Activated B cell treated with CpG ODN at 0.5 μM for 24 hours (primary cell): Measurements from ENCODE around the gene SWAP70. TPM values are rescaled to one million over a fixed set of nuclear protein-coding genes. Genes with fewer than 3 reads are reported as not detected.

ENCODE experiments used
- ATAC-seq: fragments of 200-7000 bp; cut with Tn5 transposase; one replicate; pipeline ENCODE4 v1.10.0; 2021; ENCODE audit warnings: low read depth, mild to moderate bottlenecking, moderate library complexity
- CTCF ChIA-PET: fragments of 350-600 bp; sonication (Branson Sonifier 250); formaldehyde crosslinking; loops from one replicate; lab custom pipeline; 2021; ENCODE audit warnings: antibody characterized with exemption; lab: Charles Lee
- POLR2A ChIA-PET: fragments of 350-600 bp; sonication (Branson Sonifier 250); formaldehyde crosslinking; loops from one replicate; lab custom pipeline; 2021; ENCODE audit warnings: antibody characterized with exemption; lab: Charles Lee
- DNase-seq: peaks from one replicate; pipeline ENCODE4 v3.0.0; 2022
- H3K27ac Mint-ChIP-seq: one replicate; pipeline ENCODE4 v1.8.0; 2020; ENCODE audit warnings: mixed read lengths
- H3K27me3 Mint-ChIP-seq: one replicate; pipeline ENCODE4 v1.8.0; 2021; ENCODE audit warnings: mixed read lengths
- H3K36me3 Mint-ChIP-seq: one replicate; pipeline ENCODE4 v1.8.0; 2021; ENCODE audit warnings: low read depth, mixed read lengths
- H3K4me1 Mint-ChIP-seq: one replicate; pipeline ENCODE4 v1.8.0; 2021; ENCODE audit warnings: mixed read lengths
- H3K4me3 Mint-ChIP-seq: one replicate; pipeline ENCODE4 v1.8.0; 2020; ENCODE audit warnings: mild to moderate bottlenecking, mixed read lengths
- H3K9me3 Mint-ChIP-seq: one replicate; pipeline ENCODE4 v1.8.0; 2020; ENCODE audit warnings: mixed read lengths
- intact Hi-C: fragments of 100-400 bp; cut with micrococcal nuclease; formaldehyde crosslinking; loops from one replicate; pipeline ENCODE4 v1.15.1; 2024
- total RNA-seq: library from RNA; stranded (reverse); gene quantifications from 2 replicates; pipeline ENCODE4 v1.2.3, GENCODE V29; 2022
- TF ChIP-seq, protein P1 (sequence below): fragments of 200-600 bp; IDR thresholded peaks from one replicate; pipeline ENCODE4 v1.8.0; 2022; ENCODE audit warnings: antibody characterized with exemption, mild to moderate bottlenecking

SWAP70 gene
- total RNA-seq, 1 donor from 2014 or later = 288 TPM

DNA sequence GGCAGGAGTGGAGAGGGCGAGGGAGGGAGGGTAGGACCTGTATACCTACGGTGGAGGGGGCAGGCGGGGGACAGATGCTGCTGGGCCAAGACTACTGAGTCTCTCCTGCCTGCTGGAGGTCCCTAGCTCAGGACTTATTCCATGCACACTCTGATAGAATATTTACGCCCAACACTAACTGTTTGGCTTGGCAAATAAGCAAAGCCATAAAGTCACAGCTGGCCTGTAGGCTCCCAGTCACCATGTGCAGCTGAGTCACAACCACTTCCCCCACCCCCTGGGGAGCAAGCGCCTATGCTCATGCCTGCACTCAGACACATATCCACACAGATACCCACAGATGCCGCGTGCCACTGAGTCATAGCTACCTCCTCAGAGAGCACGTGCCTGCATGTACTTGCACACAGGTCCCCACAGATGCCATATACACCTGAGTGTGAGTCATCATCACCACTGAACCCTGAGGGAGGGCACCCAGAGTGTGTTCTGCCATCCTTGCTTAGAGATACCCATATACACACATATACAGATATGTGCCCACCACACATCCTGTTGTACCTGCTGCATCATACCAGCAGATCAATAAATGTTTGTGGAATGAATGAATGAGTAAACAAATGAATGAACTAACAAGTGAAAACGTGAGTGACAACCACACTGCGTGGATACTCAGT, 95.8 kb downstream of the SWAP70 start:
- H3K4me1 Mint-ChIP-seq = peaks cover 76% of the 10 kb centered on the region
- TF ChIP-seq, protein P1, sequence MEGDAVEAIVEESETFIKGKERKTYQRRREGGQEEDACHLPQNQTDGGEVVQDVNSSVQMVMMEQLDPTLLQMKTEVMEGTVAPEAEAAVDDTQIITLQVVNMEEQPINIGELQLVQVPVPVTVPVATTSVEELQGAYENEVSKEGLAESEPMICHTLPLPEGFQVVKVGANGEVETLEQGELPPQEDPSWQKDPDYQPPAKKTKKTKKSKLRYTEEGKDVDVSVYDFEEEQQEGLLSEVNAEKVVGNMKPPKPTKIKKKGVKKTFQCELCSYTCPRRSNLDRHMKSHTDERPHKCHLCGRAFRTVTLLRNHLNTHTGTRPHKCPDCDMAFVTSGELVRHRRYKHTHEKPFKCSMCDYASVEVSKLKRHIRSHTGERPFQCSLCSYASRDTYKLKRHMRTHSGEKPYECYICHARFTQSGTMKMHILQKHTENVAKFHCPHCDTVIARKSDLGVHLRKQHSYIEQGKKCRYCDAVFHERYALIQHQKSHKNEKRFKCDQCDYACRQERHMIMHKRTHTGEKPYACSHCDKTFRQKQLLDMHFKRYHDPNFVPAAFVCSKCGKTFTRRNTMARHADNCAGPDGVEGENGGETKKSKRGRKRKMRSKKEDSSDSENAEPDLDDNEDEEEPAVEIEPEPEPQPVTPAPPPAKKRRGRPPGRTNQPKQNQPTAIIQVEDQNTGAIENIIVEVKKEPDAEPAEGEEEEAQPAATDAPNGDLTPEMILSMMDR = no peak
- intact Hi-C loops = loop anchor here (1.0 to 10.0 kb wide), 11 partner anchors 103 to 1075 kb away; partner anchors contain the start of genes AKIP1, AMPD3, RNF141 and RPL27A

DNA sequence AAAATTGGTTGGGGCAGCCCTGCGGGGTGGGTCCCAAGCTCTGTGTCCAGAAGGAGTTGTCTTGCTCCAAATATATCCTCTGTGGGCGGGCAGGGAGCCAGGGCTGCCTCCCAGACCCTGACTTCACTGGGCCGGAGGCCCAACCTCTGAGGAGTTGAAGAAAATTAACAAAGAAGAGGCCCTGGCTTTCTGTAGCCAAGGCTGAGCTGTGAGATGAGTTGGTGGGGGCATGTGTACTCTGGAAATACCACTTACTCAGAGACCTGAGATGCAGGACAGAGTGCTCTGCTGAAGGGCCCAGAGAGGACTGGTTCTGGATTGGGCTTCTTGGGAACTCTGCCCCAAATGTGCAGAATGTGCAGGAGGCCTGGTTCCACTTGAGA, 96.3 kb downstream of the SWAP70 start:
- no peaks in the 10 kb centered on the region for H3K9me3 Mint-ChIP-seq
- intact Hi-C loops = no loop called here
- ChIA-PET CTCF (interaction anchor here (0.8 to 4.7 kb wide), 15 partner anchors 11 to 606 kb away, joined by 3 to 76 read pairs (median 6); partner anchors contain the start of gene ADM), POLR2A (interaction anchor here (0.6 to 3.8 kb wide), 22 partner anchors 9 to 1048 kb away, joined by 3 to 37 read pairs (median 7); partner anchors contain the start of genes ADM, EIF4G2, SWAP70 and WEE1)
- no peak for DNase-seq
- peak overlapping the region; percentile 98 for H3K27ac Mint-ChIP-seq
- peaks cover 76% of the 10 kb centered on the region for H3K4me1 Mint-ChIP-seq
- ATAC-seq = no peak
- no peaks in the 10 kb centered on the region for H3K27me3 Mint-ChIP-seq
- TF ChIP-seq, protein P1 = no peak
- peaks cover 13% of the 10 kb centered on the region for H3K36me3 Mint-ChIP-seq
- H3K4me3 Mint-ChIP-seq = peak overlapping the region; percentile 87

More for the DNA sequence above, 95.8 kb downstream of the SWAP70 start:
- ChIA-PET CTCF (interaction anchor here (0.9 to 4.7 kb wide), 16 partner anchors 10 to 607 kb away, joined by 3 to 76 read pairs (median 8); partner anchors contain the start of gene ADM), POLR2A (interaction anchor here (0.6 to 3.8 kb wide), 32 partner anchors 9 to 1049 kb away, joined by 3 to 37 read pairs (median 5); partner anchors contain the start of genes ADM, EIF4G2, SWAP70 and WEE1)
- H3K9me3 Mint-ChIP-seq = no peaks in the 10 kb centered on the region
- DNase-seq (peak; percentile 82), ATAC-seq (peak; percentile 74)
- H3K36me3 Mint-ChIP-seq = peaks cover 12% of the 10 kb centered on the region
- H3K27me3 Mint-ChIP-seq = no peaks in the 10 kb centered on the region
- H3K4me3 Mint-ChIP-seq = peak overlapping the region; percentile 87
- peak overlapping the region; percentile 98 for H3K27ac Mint-ChIP-seq

- Mint-ChIP-seq H3K4me1 (peaks cover 69% of the 10 kb centered on the region), H3K36me3 (peaks cover 12% of the 10 kb centered on the region), H3K4me3 (no peak overlapping the region), H3K9me3 (no peaks in the 10 kb centered on the region), H3K27me3 (no peaks in the 10 kb centered on the region), H3K27ac (peak overlapping the region; percentile 57)
- CTCF ChIA-PET = interaction anchor here (4.7 kb wide), 1 partner anchor 210 kb away, joined by 76 read pairs; no protein-coding TSS in a partner anchor
- ATAC-seq (no peak), DNase-seq (no peak)
- intact Hi-C loops = no loop called here
- TF ChIP-seq, protein P1 = no peak
- POLR2A ChIA-PET = no interaction called here
Measured at GRCh38 chr11:9761441-9761945, 97.6 kb downstream of the SWAP70 start.

GRCh38 chr11:9762531-9762930, 98.7 kb downstream of the SWAP70 start:
- CTCF ChIA-PET = interaction anchor here (1.0 kb wide), 1 partner anchor 210 kb away, joined by 3 read pairs; no protein-coding TSS in a partner anchor
- TF ChIP-seq, protein P1 = no peak
- no peak for ATAC-seq
- no peak for DNase-seq
- intact Hi-C loops = no loop called here
- no peak overlapping the region for H3K27ac Mint-ChIP-seq
- H3K9me3 Mint-ChIP-seq = no peaks in the 10 kb centered on the region
- H3K4me1 Mint-ChIP-seq = peaks cover 65% of the 10 kb centered on the region
- no peaks in the 10 kb centered on the region for H3K27me3 Mint-ChIP-seq
- POLR2A ChIA-PET = no interaction called here
- H3K36me3 Mint-ChIP-seq = peaks cover 17% of the 10 kb centered on the region
- H3K4me3 Mint-ChIP-seq = no peak overlapping the region

DNA sequence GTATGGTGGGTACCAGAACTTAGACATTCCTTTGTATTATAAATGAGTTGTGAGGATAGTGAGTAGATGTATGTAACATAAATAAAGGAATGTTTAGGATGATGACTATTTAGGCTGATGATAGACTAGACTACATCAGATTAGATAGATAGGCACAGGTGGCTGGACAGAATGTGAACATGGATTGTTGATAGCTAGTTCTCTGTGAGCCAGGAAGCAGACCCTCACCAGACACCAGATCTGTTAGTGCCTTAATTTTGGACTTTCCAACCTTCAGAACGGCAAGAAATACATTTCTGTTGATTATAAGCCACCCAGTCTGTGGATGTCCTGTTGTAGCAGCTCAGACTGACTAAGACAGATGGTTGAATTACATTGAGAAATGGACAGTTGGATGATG, 99.4 kb downstream of the SWAP70 start:
- ATAC-seq = no peak

More for the DNA sequence above, 99.4 kb downstream of the SWAP70 start:
- Mint-ChIP-seq H3K4me3 (no peak overlapping the region), H3K27ac (no peak overlapping the region), H3K36me3 (peaks cover 15% of the 10 kb centered on the region), H3K9me3 (no peaks in the 10 kb centered on the region), H3K27me3 (no peaks in the 10 kb centered on the region), H3K4me1 (peaks cover 60% of the 10 kb centered on the region)
- intact Hi-C loops = no loop called here
- ChIA-PET POLR2A (interaction anchor here (1.3 kb wide), 1 partner anchor 150 kb away, joined by 3 read pairs; no protein-coding TSS in a partner anchor), CTCF (interaction anchor here (1.0 kb wide), 1 partner anchor 209 kb away, joined by 3 read pairs; no protein-coding TSS in a partner anchor)
- no peak for DNase-seq
- TF ChIP-seq, protein P1 = no peak
